OCI-LY3 (cell line): Measurements from ENCODE around the gene PARD3.

Source experiments
- EZH2phosphoT487 ChIP-seq: fragments of 200-600 bp; shearing (Covaris generic); IDR thresholded peaks from 2 replicates; pipeline ENCODE4 v1.6.1; 2018; ENCODE audit warnings: antibody characterized with exemption, mixed run types, low read depth
- TF ChIP-seq, protein P1 (sequence below): fragments of 200-600, 300-600 bp; sonication (generic); IDR thresholded peaks from 2 replicates; pipeline ENCODE4 v1.5.1; 2014; ENCODE audit warnings: antibody characterized with exemption, low read length, low read depth

DNA sequence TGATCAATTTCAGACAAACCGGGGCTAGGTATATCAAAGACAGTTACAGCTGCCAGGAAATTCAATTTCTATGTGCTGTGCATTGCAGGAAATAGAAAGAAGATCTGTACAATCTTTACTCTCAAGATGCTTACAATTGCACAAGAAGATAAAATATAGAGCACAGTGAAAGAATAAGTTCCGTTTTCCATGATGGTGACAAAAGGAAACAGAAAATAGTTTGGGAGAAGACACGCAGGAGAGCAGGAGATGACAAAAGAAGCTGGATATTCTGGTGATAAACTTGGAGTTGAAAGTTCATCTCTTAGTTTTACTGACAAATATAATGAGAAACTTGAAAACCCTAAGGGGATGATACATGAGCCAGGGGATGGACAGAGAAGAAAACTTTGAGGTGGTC, 646.0 kb downstream of the PARD3 start:
- TF ChIP-seq, protein P1, sequence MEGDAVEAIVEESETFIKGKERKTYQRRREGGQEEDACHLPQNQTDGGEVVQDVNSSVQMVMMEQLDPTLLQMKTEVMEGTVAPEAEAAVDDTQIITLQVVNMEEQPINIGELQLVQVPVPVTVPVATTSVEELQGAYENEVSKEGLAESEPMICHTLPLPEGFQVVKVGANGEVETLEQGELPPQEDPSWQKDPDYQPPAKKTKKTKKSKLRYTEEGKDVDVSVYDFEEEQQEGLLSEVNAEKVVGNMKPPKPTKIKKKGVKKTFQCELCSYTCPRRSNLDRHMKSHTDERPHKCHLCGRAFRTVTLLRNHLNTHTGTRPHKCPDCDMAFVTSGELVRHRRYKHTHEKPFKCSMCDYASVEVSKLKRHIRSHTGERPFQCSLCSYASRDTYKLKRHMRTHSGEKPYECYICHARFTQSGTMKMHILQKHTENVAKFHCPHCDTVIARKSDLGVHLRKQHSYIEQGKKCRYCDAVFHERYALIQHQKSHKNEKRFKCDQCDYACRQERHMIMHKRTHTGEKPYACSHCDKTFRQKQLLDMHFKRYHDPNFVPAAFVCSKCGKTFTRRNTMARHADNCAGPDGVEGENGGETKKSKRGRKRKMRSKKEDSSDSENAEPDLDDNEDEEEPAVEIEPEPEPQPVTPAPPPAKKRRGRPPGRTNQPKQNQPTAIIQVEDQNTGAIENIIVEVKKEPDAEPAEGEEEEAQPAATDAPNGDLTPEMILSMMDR, result no peak
- no peak for TF ChIP-seq EZH2phosphoT487
